GM23338 (cell line): ENCODE results near the gene UNK. TPM values are rescaled to one million over a fixed set of nuclear protein-coding genes. Genes with fewer than 3 reads are reported as not detected.

Source experiments
- ATAC-seq: fragments of 200-7000 bp; cut with Tn5 transposase; 3 replicates; pipeline ENCODE4 v1.9.1; 2020
- DNase-seq: peaks from one replicate; pipeline ENCODE4 v3.0.0-alpha.2; 2015; ENCODE audit warnings: low spot score
- H2AFZ ChIP-seq: fragments of 200-600 bp; sonication (generic); 2 replicates; pipeline ENCODE4 v1.8.0; 2016; ENCODE audit warnings: antibody characterized with exemption, mild to moderate bottlenecking, moderate library complexity
- H3F3A ChIP-seq: fragments of 200-600 bp; sonication (generic); replicated peaks from 2 replicates; pipeline ENCODE4 v1.8.0; 2017; ENCODE audit warnings: antibody characterized with exemption, mixed run types, low read depth
- H3K27ac ChIP-seq: fragments of 200-600 bp; sonication (generic); 2 replicates; pipeline ENCODE4 v1.6.1; 2016; ENCODE audit warnings: low read depth
- H3K27me3 ChIP-seq: fragments of 200-600 bp; sonication (generic); 2 replicates; pipeline ENCODE4 v1.8.0; 2016; ENCODE audit warnings: mild to moderate bottlenecking, mixed run types, moderate library complexity; ENCODE audit not compliant: insufficient read depth
- H3K36me3 ChIP-seq: fragments of 200-600 bp; sonication (generic); 2 replicates; pipeline ENCODE4 v1.8.0; 2016; ENCODE audit warnings: mild to moderate bottlenecking; ENCODE audit not compliant: insufficient read depth
- H3K4me1 ChIP-seq: fragments of 200-600 bp; sonication (generic); 2 replicates; pipeline ENCODE4 v1.8.0; 2016; ENCODE audit warnings: mild to moderate bottlenecking, moderate library complexity; ENCODE audit not compliant: insufficient read depth
- H3K4me2 ChIP-seq: fragments of 200-600 bp; sonication (generic); 2 replicates; pipeline ENCODE4 v1.7.1; 2017; ENCODE audit warnings: mixed run types
- H3K4me3 ChIP-seq: fragments of 200-600 bp; sonication (generic); 2 replicates; pipeline ENCODE4 v1.6.1; 2016; ENCODE audit warnings: mixed run types
- H3K79me2 ChIP-seq: fragments of 200-600 bp; sonication (generic); replicated peaks from 2 replicates; pipeline ENCODE4 v1.8.0; 2017; ENCODE audit warnings: mild to moderate bottlenecking; ENCODE audit not compliant: insufficient read depth
- H3K9me2 ChIP-seq: fragments of 200-600 bp; sonication (generic); 2 replicates; pipeline ENCODE4 v1.8.0; 2017; ENCODE audit not compliant: insufficient read depth
- H4K20me1 ChIP-seq: fragments of 200-600 bp; sonication (generic); replicated peaks from 2 replicates; pipeline ENCODE4 v1.8.0; 2017; ENCODE audit warnings: mild to moderate bottlenecking; ENCODE audit not compliant: insufficient read depth
- H3K27ac Mint-ChIP-seq: 2 replicates; pipeline ENCODE4 v1.8.0; 2020; ENCODE audit warnings: inconsistent platforms, mild to moderate bottlenecking, moderate library complexity, mixed read lengths
- H3K27me3 Mint-ChIP-seq: 3 replicates; pipeline ENCODE4 v1.8.0; 2022; ENCODE audit warnings: low read depth, mild to moderate bottlenecking, moderate library complexity, mixed read lengths, inconsistent platforms; ENCODE audit not compliant: insufficient read depth, poor library complexity
- H3K36me3 Mint-ChIP-seq: 3 replicates; pipeline ENCODE4 v1.8.0; 2021; ENCODE audit warnings: low read depth, mild to moderate bottlenecking, inconsistent platforms, moderate library complexity, mixed read lengths
- H3K4me1 Mint-ChIP-seq: 3 replicates; pipeline ENCODE4 v1.8.0; 2020; ENCODE audit warnings: mild to moderate bottlenecking, inconsistent platforms, mixed read lengths
- H3K4me3 Mint-ChIP-seq: 3 replicates; pipeline ENCODE4 v1.8.0; 2021; ENCODE audit warnings: moderate library complexity, mild to moderate bottlenecking, inconsistent platforms, mixed read lengths
- H3K9me3 Mint-ChIP-seq: 3 replicates; pipeline ENCODE4 v1.8.0; 2020; ENCODE audit warnings: moderate library complexity, mild to moderate bottlenecking, inconsistent platforms, mixed read lengths
- CTCF ChIP-seq, 2 experiments: fragments of 200-600 bp in 1 of 2; sonication (generic) in 1 of 2; conservative IDR thresholded peaks; 2 replicates each; pipeline versions ENCODE4 v1.5.1 to v1.6.1; 2016 to 2017; ENCODE audit warnings: antibody characterized with exemption in 2 of 2, low read depth in 2 of 2, mild to moderate bottlenecking in 2 of 2, moderate library complexity in 1 of 2
- EZH2phosphoT487 ChIP-seq: fragments of 200-600 bp; sonication (generic); IDR thresholded peaks from one replicate; pipeline ENCODE4 v1.8.1; 2018; ENCODE audit warnings: antibody characterized with exemption; ENCODE audit not compliant: unreplicated experiment
- JUNB ChIP-seq: IDR thresholded peaks from one replicate; pipeline ENCODE4 v1.6.1; 2016; ENCODE audit warnings: antibody characterized with exemption; ENCODE audit not compliant: unreplicated experiment
- NANOG ChIP-seq: IDR thresholded peaks from 2 replicates; pipeline ENCODE4 v1.6.1; 2016; ENCODE audit warnings: antibody characterized with exemption, borderline replicate concordance
- POLR2AphosphoS5 ChIP-seq: IDR thresholded peaks from 2 replicates; pipeline ENCODE4 v1.6.1; 2016; ENCODE audit warnings: antibody characterized with exemption, low read depth
- REST ChIP-seq: IDR thresholded peaks from one replicate; pipeline ENCODE4 v1.6.1; 2018; ENCODE audit warnings: antibody characterized with exemption; ENCODE audit not compliant: unreplicated experiment
- ZNF331 ChIP-seq: fragments of 250-450 bp; sonication (Bioruptor Pico); IDR thresholded peaks from 2 replicates; pipeline ENCODE4 v1.5.0; 2020; ENCODE audit warnings: low read depth, mild to moderate bottlenecking, moderate library complexity
- polyA plus RNA-seq: library from polyadenylated mRNA; unstranded; fragments of >200 nt; fragmentation: Nextera tagmentation; extraction: Ambion mirVana; gene quantifications from 2 replicates; pipeline ENCODE4 v1.2.1, GENCODE V29; 2016
- total RNA-seq: library from RNA; depleted of rRNA; stranded (reverse); fragments of >200 nt; shearing (Covaris generic); gene quantifications from 2 replicates; pipeline ENCODE4 v1.2.3, GENCODE V29; 2014

The UNK gene
- total and polyA plus RNA-seq, 2 experiments from 2014 or later: 21.8 to 65.2 TPM

GRCh38 chr17:75817571-75817970 is 33.0 kb downstream of the UNK start:
- DNase-seq (no peak), ATAC-seq (no peak)
- no peak overlapping the region for H2AFZ ChIP-seq
- no peaks in the 10 kb centered on the region; the same call in 1 of the 2 replicates for H4K20me1 ChIP-seq
- no peaks in the 10 kb centered on the region for H3K4me1 ChIP-seq
- no peaks in the 10 kb centered on the region for H3K9me2 ChIP-seq
- no peak for TF ChIP-seq CTCF (conservative IDR thresholded peaks at IDR 0.05; ENCODE audit: low read depth in 2 of 2)
- TF ChIP-seq POLR2AphosphoS5: no peak
- TF ChIP-seq EZH2phosphoT487: no peak
- TF ChIP-seq JUNB: no peak
- no peak for TF ChIP-seq NANOG
- TF ChIP-seq ZNF331 (CRISPR knock-in tag): no peak
- H3K27ac ChIP-seq: no peak overlapping the region
- Mint-ChIP-seq H3K4me3 (no peak overlapping the region), H3K27ac (no peak overlapping the region), H3K9me3 (no peaks in the 10 kb centered on the region), H3K36me3 (peaks cover 58% of the 10 kb centered on the region), H3K4me1 (no peaks in the 10 kb centered on the region), H3K27me3 (peaks cover 4% of the 10 kb centered on the region)
- no peaks in the 10 kb centered on the region for H3K27me3 ChIP-seq
- no peak overlapping the region for H3K4me3 ChIP-seq
- no peaks in the 10 kb centered on the region; the same call in none of the 2 replicates for H3K36me3 ChIP-seq
- no peaks in the 10 kb centered on the region for H3K79me2 ChIP-seq
- H3K4me2 ChIP-seq: no peak overlapping the region
- 0 out of 2 replicates have a peak, but pooled peaks cover 4% of the 10 kb centered on the region for H3F3A ChIP-seq

GRCh38 chr17:75818326-75818885 is 33.8 kb downstream of the UNK start:
- H3K27me3 Mint-ChIP-seq: peaks cover 4% of the 10 kb centered on the region
- no peaks in the 10 kb centered on the region; the same call in 1 of the 2 replicates for H4K20me1 ChIP-seq
- no peaks in the 10 kb centered on the region for H3K27me3 ChIP-seq
- TF ChIP-seq CTCF (conservative IDR thresholded peaks at IDR 0.05; ENCODE audit: low read depth in 2 of 2) (no peak), ZNF331 (CRISPR knock-in tag) (no peak), REST (no peak), POLR2AphosphoS5 (no peak)
- no peak overlapping the region for H3K27ac Mint-ChIP-seq
- no peaks in the 10 kb centered on the region for H3K9me3 Mint-ChIP-seq
- no peaks in the 10 kb centered on the region for H3K79me2 ChIP-seq
- H3K4me3 ChIP-seq: no peak overlapping the region
- no peak overlapping the region for H3K4me2 ChIP-seq
- H3K36me3 Mint-ChIP-seq: peaks cover 55% of the 10 kb centered on the region
- no peak for DNase-seq
- H3F3A ChIP-seq: 0 out of 2 replicates have a peak, but pooled peaks cover 4% of the 10 kb centered on the region
- H3K9me2 ChIP-seq: no peaks in the 10 kb centered on the region
- no peak overlapping the region for H3K4me3 Mint-ChIP-seq
- H3K4me1 Mint-ChIP-seq: no peaks in the 10 kb centered on the region
- H2AFZ ChIP-seq: no peak overlapping the region
- no peaks in the 10 kb centered on the region; the same call in none of the 2 replicates for H3K36me3 ChIP-seq
- no peaks in the 10 kb centered on the region for H3K4me1 ChIP-seq
- ATAC-seq: no peak
- H3K27ac ChIP-seq: no peak overlapping the region
